PFSK-1 (cell line): ENCODE measurements around the gene IKBKE.

Experiments used
- FOXP2 ChIP-seq: optimal IDR thresholded peaks from 2 replicates; pipeline ENCODE3; 2011; ENCODE audit warnings: borderline replicate concordance, control low read depth, inconsistent platforms; ENCODE audit not compliant: insufficient read depth; ENCODE audit errors: extremely low read length, extremely low read depth
- POLR2AphosphoS5 ChIP-seq: IDR thresholded peaks from 2 replicates; pipeline ENCODE4 v1.6.1; 2012; ENCODE audit warnings: low read depth, mild to moderate bottlenecking, control low read depth, low read length, moderate library complexity
- REST ChIP-seq, 2 experiments: IDR thresholded peaks; 2 replicates each; pipeline versions ENCODE4 v1.6.1 to v1.8.0; 2011 to 2012; ENCODE audit warnings: low read depth in 2 of 2, low read length in 2 of 2, control low read depth in 1 of 2, inconsistent platforms in 1 of 2, mild to moderate bottlenecking in 1 of 2, moderate library complexity in 1 of 2; ENCODE audit not compliant: insufficient read depth in 1 of 2
- SIN3A ChIP-seq: IDR thresholded peaks from 2 replicates; pipeline ENCODE4 v1.6.1; 2012; ENCODE audit warnings: mild to moderate bottlenecking, low read length, moderate library complexity, borderline replicate concordance; ENCODE audit not compliant: insufficient read depth
- TAF1 ChIP-seq: IDR thresholded peaks from 2 replicates; pipeline ENCODE4 v1.6.1; 2012; ENCODE audit warnings: low read length, control low read depth, borderline replicate concordance; ENCODE audit not compliant: insufficient read depth

- TF ChIP-seq POLR2AphosphoS5: no peak
- TF ChIP-seq REST (IDR thresholded peaks at IDR 0.05; ENCODE audit: insufficient read depth in 1 of 2, low read depth in 2 of 2, low read length in 2 of 2): no peak
- no peak for TF ChIP-seq FOXP2
- no peak for TF ChIP-seq TAF1
- TF ChIP-seq SIN3A: no peak
These were observed 6.4 kb upstream of the IKBKE start for GRCh38 chr1:206463911-206464310.
